Measurements from ENCODE around the gene TXNDC9. TPM values are rescaled to one million over a fixed set of nuclear protein-coding genes. Genes with fewer than 3 reads are reported as not detected.
A peak's percentile ranks its signal among the peaks of the same experiment; 100 is the strongest.

The TXNDC9 gene
- total RNA-seq, 1 donor from 2014 or later: 41.3 TPM

- H3K9me3 Mint-ChIP-seq (ENCODE audit: unreplicated experiment): no peaks in the 10 kb centered on the region
- no peak for TF ChIP-seq CTCF (IDR thresholded peaks at IDR 0.05; ENCODE audit: unreplicated experiment)
- no peak for DNase-seq (ENCODE audit: low spot score)
- H3K27ac Mint-ChIP-seq (ENCODE audit: unreplicated experiment): no peak overlapping the region
- no peaks in the 10 kb centered on the region for H3K36me3 Mint-ChIP-seq (ENCODE audit: low read depth, unreplicated experiment)
- H3K27me3 Mint-ChIP-seq (ENCODE audit: unreplicated experiment): no peaks in the 10 kb centered on the region
- H3K4me1 Mint-ChIP-seq (ENCODE audit: unreplicated experiment): peaks cover 3% of the 10 kb centered on the region
- no peak overlapping the region for H3K4me3 Mint-ChIP-seq (ENCODE audit: unreplicated experiment)
Measured at GRCh38 chr2:99342536-99342935, 6.4 kb upstream of the TXNDC9 start.

- Mint-ChIP-seq H3K4me1 (ENCODE audit: unreplicated experiment) (peaks cover 6% of the 10 kb centered on the region), H3K27ac (ENCODE audit: unreplicated experiment) (no peak overlapping the region), H3K27me3 (ENCODE audit: unreplicated experiment) (peaks cover 2% of the 10 kb centered on the region), H3K9me3 (ENCODE audit: unreplicated experiment) (no peaks in the 10 kb centered on the region), H3K4me3 (ENCODE audit: unreplicated experiment) (no peak overlapping the region), H3K36me3 (ENCODE audit: low read depth, unreplicated experiment) (no peaks in the 10 kb centered on the region)
- no peak for DNase-seq (ENCODE audit: low spot score)
- TF ChIP-seq CTCF (IDR thresholded peaks at IDR 0.05; ENCODE audit: unreplicated experiment): no peak
Measured at GRCh38 chr2:99340669-99341236, 4.6 kb upstream of the TXNDC9 start.

GRCh38 chr2:99338029-99338585 is 2.0 kb upstream of the TXNDC9 start:
- Mint-ChIP-seq H3K4me3 (ENCODE audit: unreplicated experiment) (no peak overlapping the region), H3K9me3 (ENCODE audit: unreplicated experiment) (no peaks in the 10 kb centered on the region)

GRCh38 chr2:99337113-99338028 is 1.2 kb upstream of the TXNDC9 start, which contains the start of gene EIF5B:
Gene EIF5B, plus strand, starts transcription at chr2:99337389. Its CDS starts 166 bp downstream, at chr2:99337555.
- no peak within 1 kb of the TSS for H3K4me3 Mint-ChIP-seq (ENCODE audit: unreplicated experiment)
- DNase-seq (ENCODE audit: low spot score): peak; percentile 95
- H3K27me3 Mint-ChIP-seq (ENCODE audit: unreplicated experiment): peaks cover 6% of the 10 kb centered on the region
- H3K9me3 Mint-ChIP-seq (ENCODE audit: unreplicated experiment): no peaks in the 10 kb centered on the region
- no peak for TF ChIP-seq CTCF (IDR thresholded peaks at IDR 0.05; ENCODE audit: unreplicated experiment)
- peaks cover 19% of the 10 kb centered on the region for H3K4me1 Mint-ChIP-seq (ENCODE audit: unreplicated experiment)
- H3K36me3 Mint-ChIP-seq (ENCODE audit: low read depth, unreplicated experiment): peaks cover 8% of the 10 kb centered on the region
- H3K27ac Mint-ChIP-seq (ENCODE audit: unreplicated experiment): no peak within 1 kb of the TSS

More at GRCh38 chr2:99338029-99338585, 2.0 kb upstream of the TXNDC9 start:
- H3K27me3 Mint-ChIP-seq (ENCODE audit: unreplicated experiment): peaks cover 6% of the 10 kb centered on the region
- peaks cover 19% of the 10 kb centered on the region for H3K4me1 Mint-ChIP-seq (ENCODE audit: unreplicated experiment)
- no peak for DNase-seq (ENCODE audit: low spot score)
- no peak overlapping the region for H3K27ac Mint-ChIP-seq (ENCODE audit: unreplicated experiment)
- no peak for TF ChIP-seq CTCF (IDR thresholded peaks at IDR 0.05; ENCODE audit: unreplicated experiment)
- H3K36me3 Mint-ChIP-seq (ENCODE audit: low read depth, unreplicated experiment): peaks cover 4% of the 10 kb centered on the region

- Mint-ChIP-seq H3K27me3 (ENCODE audit: unreplicated experiment) (peaks cover 6% of the 10 kb centered on the region), H3K4me3 (ENCODE audit: unreplicated experiment) (no peak overlapping the region), H3K9me3 (ENCODE audit: unreplicated experiment) (no peaks in the 10 kb centered on the region), H3K36me3 (ENCODE audit: low read depth, unreplicated experiment) (peaks cover 11% of the 10 kb centered on the region), H3K27ac (ENCODE audit: unreplicated experiment) (no peak overlapping the region), H3K4me1 (ENCODE audit: unreplicated experiment) (peaks cover 19% of the 10 kb centered on the region)
- no peak for DNase-seq (ENCODE audit: low spot score)
- TF ChIP-seq CTCF (IDR thresholded peaks at IDR 0.05; ENCODE audit: unreplicated experiment): no peak
Measured at GRCh38 chr2:99336804-99337112, 625 bp upstream of the TXNDC9 start.

Data from endothelial cell (in vitro differentiated cells).